ENCODE data around the gene HTR3E. TPM values are rescaled to one million over a fixed set of nuclear protein-coding genes. Genes with fewer than 3 reads are reported as not detected.

HTR3E gene
- total RNA-seq, 1 donor = not detected

- Histone ChIP-seq H3K79me2 (ENCODE audit: insufficient read depth, low read length) (no peaks in the 10 kb centered on the region), H4K20me1 (ENCODE audit: insufficient read depth, low read length) (no peaks in the 10 kb centered on the region), H3K36me3 (ENCODE audit: insufficient read depth, low read length) (no peaks in the 10 kb centered on the region), H3K4me3 (ENCODE audit: insufficient read depth, low read length) (no peak overlapping the region), H3K27me3 (ENCODE audit: insufficient read depth, low read length) (peaks cover 13% of the 10 kb centered on the region), H2AFZ (ENCODE audit: low read length) (no peak overlapping the region), H3K4me2 (ENCODE audit: insufficient read depth, low read length) (no peak overlapping the region), H3K27ac (ENCODE audit: low read depth, low read length) (no peak overlapping the region), H3K9me3 (ENCODE audit: low read depth, low read length) (no peaks in the 10 kb centered on the region), H3K4me1 (ENCODE audit: insufficient read depth, low read length) (peaks cover 5% of the 10 kb centered on the region)
- TF ChIP-seq CTCF (IDR thresholded peaks at IDR 0.05; ENCODE audit: extremely low read depth, low read depth, low read length) = no peak
- no peak for DNase-seq (ENCODE audit: insufficient read length, low spot score, missing footprints)
These were observed 19.0 kb upstream of the HTR3E start for GRCh38 chr3:184077881-184078280.

GRCh38 chr3:184078851-184079250 lies 18.0 kb upstream of the HTR3E start:
- DNase-seq (ENCODE audit: insufficient read length, low spot score, missing footprints) = no peak
- H3K27me3 ChIP-seq (ENCODE audit: insufficient read depth, low read length) = peaks cover 13% of the 10 kb centered on the region
- no peak for TF ChIP-seq CTCF (IDR thresholded peaks at IDR 0.05; ENCODE audit: extremely low read depth, low read depth, low read length)
- no peaks in the 10 kb centered on the region for H3K36me3 ChIP-seq (ENCODE audit: insufficient read depth, low read length)
- H3K79me2 ChIP-seq (ENCODE audit: insufficient read depth, low read length) = no peaks in the 10 kb centered on the region
- H3K4me2 ChIP-seq (ENCODE audit: insufficient read depth, low read length) = no peak overlapping the region
- no peak overlapping the region for H3K27ac ChIP-seq (ENCODE audit: low read depth, low read length)
- H3K4me3 ChIP-seq (ENCODE audit: insufficient read depth, low read length) = no peak overlapping the region
- H3K9me3 ChIP-seq (ENCODE audit: low read depth, low read length) = no peaks in the 10 kb centered on the region
- H3K4me1 ChIP-seq (ENCODE audit: insufficient read depth, low read length) = peaks cover 5% of the 10 kb centered on the region
- H4K20me1 ChIP-seq (ENCODE audit: insufficient read depth, low read length) = no peaks in the 10 kb centered on the region
- no peak overlapping the region for H2AFZ ChIP-seq (ENCODE audit: low read length)

- no peak for DNase-seq (ENCODE audit: insufficient read length, low spot score, missing footprints)
- Histone ChIP-seq H3K36me3 (ENCODE audit: insufficient read depth, low read length) (no peaks in the 10 kb centered on the region), H3K4me3 (ENCODE audit: insufficient read depth, low read length) (no peak overlapping the region), H3K9me3 (ENCODE audit: low read depth, low read length) (peaks cover 5% of the 10 kb centered on the region), H3K79me2 (ENCODE audit: insufficient read depth, low read length) (no peaks in the 10 kb centered on the region), H3K4me2 (ENCODE audit: insufficient read depth, low read length) (no peak overlapping the region), H4K20me1 (ENCODE audit: insufficient read depth, low read length) (no peaks in the 10 kb centered on the region), H3K4me1 (ENCODE audit: insufficient read depth, low read length) (peaks cover 5% of the 10 kb centered on the region), H3K27ac (ENCODE audit: low read depth, low read length) (no peak overlapping the region), H2AFZ (ENCODE audit: low read length) (no peak overlapping the region), H3K27me3 (ENCODE audit: insufficient read depth, low read length) (peaks cover 13% of the 10 kb centered on the region)
- no peak for TF ChIP-seq CTCF (IDR thresholded peaks at IDR 0.05; ENCODE audit: extremely low read depth, low read depth, low read length)
These were observed 15.6 kb upstream of the HTR3E start for GRCh38 chr3:184081116-184081830.

- Histone ChIP-seq H3K79me2 (ENCODE audit: insufficient read depth, low read length) (no peaks in the 10 kb centered on the region), H3K9me3 (ENCODE audit: low read depth, low read length) (peaks cover 5% of the 10 kb centered on the region), H3K4me3 (ENCODE audit: insufficient read depth, low read length) (no peak overlapping the region), H2AFZ (ENCODE audit: low read length) (no peak overlapping the region), H3K36me3 (ENCODE audit: insufficient read depth, low read length) (no peaks in the 10 kb centered on the region), H3K4me2 (ENCODE audit: insufficient read depth, low read length) (no peak overlapping the region), H3K4me1 (ENCODE audit: insufficient read depth, low read length) (peaks cover 5% of the 10 kb centered on the region), H4K20me1 (ENCODE audit: insufficient read depth, low read length) (no peaks in the 10 kb centered on the region), H3K27ac (ENCODE audit: low read depth, low read length) (no peak overlapping the region), H3K27me3 (ENCODE audit: insufficient read depth, low read length) (peaks cover 9% of the 10 kb centered on the region)
- TF ChIP-seq CTCF (IDR thresholded peaks at IDR 0.05; ENCODE audit: extremely low read depth, low read depth, low read length) = no peak
- DNase-seq (ENCODE audit: insufficient read length, low spot score, missing footprints) = no peak
These were observed 14.8 kb upstream of the HTR3E start for GRCh38 chr3:184082034-184082433.

All from osteoblast (primary cell).